Smooth muscle cell (in vitro differentiated cells): ENCODE data around the gene CTDNEP1. TPM values are rescaled to one million over a fixed set of nuclear protein-coding genes. Genes with fewer than 3 reads are reported as not detected.

Experiments used
- DNase-seq: peaks from one replicate; lab custom pipeline; 2025; ENCODE audit not compliant: unreplicated experiment; lab: John Stamatoyannopoulos, UW
- H2AFZ ChIP-seq: fragments of 200-600 bp; sonication (generic); 2 replicates; pipeline ENCODE4 v1.6.0; 2016; ENCODE audit warnings: antibody characterized with exemption, low read depth, mild to moderate bottlenecking
- H3F3A ChIP-seq: fragments of 200-600 bp; sonication (generic); 2 replicates; pipeline ENCODE4 v1.6.0; 2017; ENCODE audit warnings: antibody characterized with exemption, low read depth
- H3K27ac ChIP-seq: fragments of 200-600 bp; sonication (generic); 2 replicates; pipeline ENCODE4 v1.5.1; 2016; ENCODE audit warnings: low read depth, mild to moderate bottlenecking
- H3K27me3 ChIP-seq: fragments of 200-600 bp; sonication (generic); 2 replicates; pipeline ENCODE4 v1.6.1; 2016; ENCODE audit warnings: low read depth, mild to moderate bottlenecking
- H3K36me3 ChIP-seq: fragments of 200-600 bp; sonication (generic); 2 replicates; pipeline ENCODE4 v1.5.1; 2016; ENCODE audit warnings: low read depth
- H3K4me1 ChIP-seq: fragments of 200-600 bp; sonication (generic); 2 replicates; pipeline ENCODE4 v1.5.1; 2016; ENCODE audit warnings: low read depth
- H3K4me2 ChIP-seq: fragments of 200-600 bp; sonication (generic); 2 replicates; pipeline ENCODE4 v1.6.0; 2016; ENCODE audit warnings: mild to moderate bottlenecking
- H3K4me3 ChIP-seq: fragments of 200-600 bp; sonication (generic); 2 replicates; pipeline ENCODE4 v1.5.1; 2016; ENCODE audit warnings: mild to moderate bottlenecking
- H3K79me2 ChIP-seq: fragments of 200-600 bp; sonication (generic); 2 replicates; pipeline ENCODE4 v1.6.0; 2016; ENCODE audit warnings: low read depth, mild to moderate bottlenecking
- H3K9ac ChIP-seq: fragments of 200-600 bp; sonication (generic); 2 replicates; pipeline ENCODE4 v1.6.0; 2016; ENCODE audit warnings: low read depth
- H3K9me3 ChIP-seq: fragments of 200-600 bp; sonication (generic); replicated peaks from 2 replicates; pipeline ENCODE4 v1.5.1; 2016; ENCODE audit warnings: low read depth
- H4K20me1 ChIP-seq: fragments of 200-600 bp; sonication (generic); 2 replicates; pipeline ENCODE4 v1.6.0; 2016; ENCODE audit warnings: low read depth
- CTCF ChIP-seq: fragments of 200-600 bp; sonication (generic); IDR thresholded peaks from 2 replicates; pipeline ENCODE4 v1.5.1; 2017; ENCODE audit warnings: borderline replicate concordance, mild to moderate bottlenecking, antibody characterized with exemption; ENCODE audit not compliant: insufficient read depth, poor library complexity, severe bottlenecking
- WGBS: methylation state at CpG from one replicate; pipeline ENCODE4 v1.1.7; 2016; ENCODE audit warnings: low lambda C conversion rate; 5-methylcytosine and 5-hydroxymethylcytosine counted together
- polyA plus RNA-seq: library from polyadenylated mRNA; unstranded; fragments of >200 nt; fragmentation: Nextera tagmentation; extraction: Ambion mirVana; gene quantifications from 2 replicates; pipeline ENCODE4 v1.2.1, GENCODE V29; 2016
- total RNA-seq: library from RNA; depleted of rRNA; stranded (reverse); fragments of >200 nt; gene quantifications from 2 replicates; pipeline ENCODE4 v1.2.3, GENCODE V29; 2014

The CTDNEP1 gene
- total and polyA plus RNA-seq, 2 experiments from 2014 or later: 57.5 to 88.4 TPM

- no peaks in the 10 kb centered on the region for H3K36me3 ChIP-seq
- peak overlapping the region; percentile 74 for H3K27ac ChIP-seq
- peak overlapping the region; percentile 91 for H3K4me2 ChIP-seq
- WGBS: under 1% methylated on average over 32 of the region's 39 CpGs
- H3K4me3 ChIP-seq: peak overlapping the region; percentile 98
- no peak for TF ChIP-seq CTCF
- DNase-seq: no peak
- peak overlapping the region; percentile 86 for H3K9ac ChIP-seq
- H3K4me1 ChIP-seq: peaks cover 26% of the 10 kb centered on the region
- no peak overlapping the region for H2AFZ ChIP-seq
- H3F3A ChIP-seq: peaks cover 52% of the 10 kb centered on the region
- H4K20me1 ChIP-seq: peaks cover 20% of the 10 kb centered on the region
- H3K79me2 ChIP-seq: peaks cover 66% of the 10 kb centered on the region
- no peaks in the 10 kb centered on the region for H3K9me3 ChIP-seq
- no peaks in the 10 kb centered on the region for H3K27me3 ChIP-seq
These were observed 13.0 kb downstream of the CTDNEP1 start for GRCh38 chr17:7238420-7239090.

- Histone ChIP-seq H3K4me2 (peak overlapping the region; percentile 91), H3K4me1 (peaks cover 31% of the 10 kb centered on the region), H3K27me3 (no peaks in the 10 kb centered on the region), H3K79me2 (peaks cover 73% of the 10 kb centered on the region), H3K4me3 (peak overlapping the region; percentile 98), H2AFZ (no peak overlapping the region), H3K9me3 (no peaks in the 10 kb centered on the region), H4K20me1 (peaks cover 26% of the 10 kb centered on the region), H3K9ac (peak overlapping the region; percentile 86), H3F3A (peaks cover 53% of the 10 kb centered on the region), H3K27ac (peak overlapping the region; percentile 74), H3K36me3 (no peaks in the 10 kb centered on the region)
- peak; percentile 61 for DNase-seq
- 0% methylated on average over 9 of the region's 73 CpGs for WGBS
- no peak for TF ChIP-seq CTCF
These were observed 13.6 kb downstream of the CTDNEP1 start for GRCh38 chr17:7237761-7238419.

- 45% methylated on average over 6 of the region's 6 CpGs for WGBS
- peaks cover 31% of the 10 kb centered on the region for H4K20me1 ChIP-seq
- no peaks in the 10 kb centered on the region for H3K9me3 ChIP-seq
- no peak for TF ChIP-seq CTCF
- DNase-seq: no peak
- peaks cover 53% of the 10 kb centered on the region for H3F3A ChIP-seq
- peak overlapping the region; percentile 98 for H3K4me3 ChIP-seq
- H3K27ac ChIP-seq: peak overlapping the region; percentile 74
- H3K36me3 ChIP-seq: no peaks in the 10 kb centered on the region
- H3K27me3 ChIP-seq: no peaks in the 10 kb centered on the region
- peak overlapping the region; percentile 86 for H3K9ac ChIP-seq
- H2AFZ ChIP-seq: no peak overlapping the region
- H3K79me2 ChIP-seq: peaks cover 79% of the 10 kb centered on the region
- H3K4me1 ChIP-seq: peaks cover 31% of the 10 kb centered on the region
- H3K4me2 ChIP-seq: peak overlapping the region; percentile 91
These were observed 14.2 kb downstream of the CTDNEP1 start for GRCh38 chr17:7237266-7237760.
